Stimulated activated naive B cell treated with anti-CD40 and anti-IgM and Interleukin-4, amounts not matched to agents 10 μg/mL and 1 μg/mL and 100 μg/mL, for 72 hours (primary cell): Measurements from ENCODE around the gene ZNF497.
A peak's percentile ranks its signal among the peaks of the same experiment; 100 is the strongest.
"Not testable (repeated sequence)": the region's sequence is repeated elsewhere in the genome, so short reads cannot be mapped to it uniquely, and the experiment has no call there.

Experiments
- ATAC-seq, 2 donors: fragments of 150-1000 bp; cut with Tn5 transposase; replicated peaks; 2 replicates each; pipeline ENCODE4 v1.10.0; 2021; ENCODE audit warnings: moderate library complexity in 1 of 2
- DNase-seq: peaks from one replicate; pipeline ENCODE4 v3.0.0; 2021
- H3K27ac Mint-ChIP-seq: one replicate; pipeline ENCODE4 v1.8.0; 2022; ENCODE audit warnings: mild to moderate bottlenecking, mixed read lengths
- H3K27me3 Mint-ChIP-seq, 2 donors: one replicate each; pipeline ENCODE4 v1.8.0; 2022; ENCODE audit warnings: mixed read lengths in 2 of 2
- H3K36me3 Mint-ChIP-seq, 2 donors: one replicate each; pipeline ENCODE4 v1.8.0; 2022; ENCODE audit warnings: mixed read lengths in 2 of 2, mild to moderate bottlenecking in 1 of 2
- H3K4me1 Mint-ChIP-seq, 2 donors: one replicate each; pipeline ENCODE4 v1.8.0; 2022; ENCODE audit warnings: mixed read lengths in 2 of 2, mild to moderate bottlenecking in 1 of 2
- H3K4me3 Mint-ChIP-seq, 2 donors: one replicate each; pipeline ENCODE4 v1.8.0; 2022; ENCODE audit warnings: mild to moderate bottlenecking in 2 of 2, mixed read lengths in 2 of 2, moderate library complexity in 1 of 2
- H3K9me3 Mint-ChIP-seq, 2 donors: one replicate each; pipeline ENCODE4 v1.8.0; 2022; ENCODE audit warnings: mixed read lengths in 2 of 2, mild to moderate bottlenecking in 1 of 2

ZNF497 gene

DNA sequence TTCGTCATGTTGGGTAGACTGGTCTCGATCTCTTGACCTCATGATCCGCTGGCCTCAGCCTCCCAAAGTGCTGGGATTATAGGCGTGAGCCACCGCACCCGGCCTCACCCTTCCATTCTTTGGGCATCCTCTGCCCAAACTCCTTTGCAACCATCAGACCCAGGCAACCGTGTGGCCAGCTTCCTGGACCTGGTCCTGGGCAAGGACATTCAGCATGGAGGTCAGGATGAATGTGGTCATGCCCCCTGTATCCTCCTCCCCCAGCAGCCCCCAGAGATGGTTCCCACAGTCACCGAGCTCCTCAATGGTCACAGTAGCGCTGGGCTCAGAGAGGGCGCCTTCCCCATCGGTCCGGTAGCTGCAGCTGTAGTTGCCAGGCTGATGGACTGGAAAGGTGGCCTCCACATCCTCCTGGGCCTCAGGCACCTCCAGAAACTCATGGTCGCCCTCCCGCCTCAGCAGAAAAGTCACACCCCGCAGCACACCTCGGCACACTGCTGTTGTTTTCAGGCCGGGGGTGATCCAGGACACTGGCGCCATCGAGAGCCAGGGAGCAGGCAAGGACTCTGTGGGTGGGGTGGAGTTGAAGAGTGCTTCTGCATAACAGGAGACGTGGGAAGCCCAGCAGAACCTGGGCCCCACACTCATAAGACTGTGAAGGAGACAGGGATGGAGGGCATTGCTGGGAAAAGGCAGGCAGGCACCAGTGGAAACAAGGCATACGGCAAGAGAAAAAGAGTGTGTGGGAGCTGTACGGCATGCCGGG is 10.4 kb downstream of the ZNF497 start:
- H3K9me3 Mint-ChIP-seq, result no peaks in the 10 kb centered on the region
- peaks cover 16 to 45% of the 10 kb centered on the region in 2 donors for H3K4me1 Mint-ChIP-seq
- H3K27me3 Mint-ChIP-seq, result no peaks in the 10 kb centered on the region
- H3K4me3 Mint-ChIP-seq, result no peak overlapping the region
- DNase-seq (no peak), ATAC-seq (no peak)
- no peak overlapping the region for H3K27ac Mint-ChIP-seq
- peaks cover 35 to 39% of the 10 kb centered on the region in 2 donors for H3K36me3 Mint-ChIP-seq

DNA sequence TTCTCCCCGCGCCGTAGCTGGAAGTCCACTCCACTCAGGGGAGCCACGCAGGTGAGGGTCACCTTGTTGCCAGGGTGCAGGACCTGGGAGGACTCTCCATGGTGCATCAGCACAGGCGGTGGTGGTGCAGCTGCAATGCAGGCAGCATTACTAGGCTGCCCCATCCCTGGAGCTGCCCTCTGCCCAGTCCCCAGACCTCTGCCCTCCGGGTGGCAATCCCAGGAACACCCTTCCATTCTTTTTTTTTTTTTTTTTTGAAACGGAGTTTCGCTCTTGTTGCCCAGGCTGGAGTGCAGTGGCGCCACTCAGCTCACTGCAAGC is 11.0 kb downstream of the ZNF497 start:
- peaks cover 35 to 39% of the 10 kb centered on the region in 2 donors for H3K36me3 Mint-ChIP-seq
- no peaks in the 10 kb centered on the region for H3K9me3 Mint-ChIP-seq
- DNase-seq (no peak), ATAC-seq (no peak)
- H3K4me3 Mint-ChIP-seq, result no peak overlapping the region
- no peaks in the 10 kb centered on the region for H3K27me3 Mint-ChIP-seq
- H3K27ac Mint-ChIP-seq, result no peak overlapping the region
- peaks cover 17 to 44% of the 10 kb centered on the region in 2 donors for H3K4me1 Mint-ChIP-seq

DNA sequence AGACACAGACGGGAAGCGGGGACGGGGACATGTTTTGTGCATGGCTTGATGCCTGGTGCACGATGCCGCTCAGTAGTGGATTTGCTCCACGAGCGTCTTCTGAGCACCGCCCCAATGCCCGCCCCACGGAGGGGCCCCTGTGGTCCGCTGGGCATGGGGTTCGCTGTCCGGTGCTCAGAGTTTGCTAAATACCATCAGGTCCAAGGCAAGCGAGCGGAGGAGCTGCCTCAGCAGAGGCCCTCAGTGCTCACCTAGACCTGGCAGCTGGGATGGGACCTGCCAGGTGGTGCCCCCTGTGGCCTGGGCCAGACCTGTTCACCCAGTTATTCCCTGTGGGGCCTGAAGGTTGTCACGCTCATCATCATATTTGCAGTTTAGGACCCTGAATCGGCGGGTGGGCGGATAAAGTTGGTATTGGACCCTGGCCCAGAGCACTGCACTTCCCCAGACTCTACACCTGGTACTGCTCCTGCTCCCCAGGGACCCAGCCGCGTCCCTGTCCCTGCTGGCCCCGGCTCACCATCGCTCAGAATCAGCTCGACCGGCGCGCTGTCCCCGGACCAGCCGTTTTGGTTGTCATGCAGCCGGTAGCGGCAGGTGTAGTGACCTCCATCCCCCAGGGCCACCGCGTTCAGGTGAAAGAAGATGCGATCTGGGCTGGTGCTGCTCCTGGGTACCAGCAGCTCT is 11.5 kb downstream of the ZNF497 start:
- Mint-ChIP-seq H3K9me3 (no peaks in the 10 kb centered on the region), H3K4me1 (peaks cover 16 to 44% of the 10 kb centered on the region in 2 donors), H3K4me3 (peak overlapping the region in 1 of 2 donors; percentile 32), H3K36me3 (peaks cover 35 to 39% of the 10 kb centered on the region in 2 donors), H3K27ac (no peak overlapping the region), H3K27me3 (no peaks in the 10 kb centered on the region)
- ATAC-seq (no peak), DNase-seq (no peak)

DNA sequence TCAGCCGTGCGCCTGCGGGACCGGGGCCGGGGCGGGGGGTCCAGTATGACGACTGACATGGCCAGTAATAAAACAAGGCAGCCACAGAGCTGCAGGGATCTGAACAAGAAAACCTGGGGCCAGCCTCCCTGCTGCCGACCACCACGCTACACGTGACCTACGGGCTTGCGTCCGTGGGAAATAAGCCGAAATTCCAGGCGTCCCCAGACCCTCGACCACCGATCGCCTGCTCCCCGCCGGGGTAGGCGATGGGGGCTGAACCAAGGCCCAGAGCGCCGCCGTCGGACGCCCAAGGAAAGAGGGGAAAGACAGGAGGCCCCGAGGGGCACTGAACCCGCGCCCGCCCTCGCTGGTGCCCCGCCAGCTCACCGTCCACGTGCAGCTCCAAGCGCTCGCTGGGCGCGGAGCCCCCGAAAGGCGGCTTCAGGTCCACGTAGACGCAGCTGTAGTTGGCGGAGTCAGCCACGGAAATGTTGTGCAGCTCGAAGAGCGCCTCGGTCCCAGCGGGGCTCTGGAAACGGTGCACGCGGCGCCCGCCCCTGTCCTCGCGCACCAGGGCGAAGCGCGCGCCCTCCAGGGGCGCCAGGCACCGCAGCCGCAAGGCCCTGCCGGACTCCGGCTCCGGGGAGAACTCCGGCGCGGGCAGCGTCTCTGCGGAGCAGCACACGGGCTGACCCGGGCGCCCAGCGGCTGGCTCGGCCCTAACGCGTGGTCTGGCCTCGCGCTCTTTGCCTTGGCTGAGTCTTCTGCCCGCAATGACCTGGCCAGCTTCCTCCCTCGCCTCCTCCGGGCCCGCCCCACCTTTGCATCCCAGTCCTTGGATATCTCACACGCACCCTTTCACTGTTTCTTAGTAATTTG is 12.3 kb downstream of the ZNF497 start:
- Mint-ChIP-seq H3K27ac (no peak overlapping the region), H3K36me3 (peaks cover 37 to 43% of the 10 kb centered on the region in 2 donors), H3K4me3 (peak overlapping the region; percentile 61 to 73), H3K9me3 (no peaks in the 10 kb centered on the region), H3K27me3 (no peaks in the 10 kb centered on the region), H3K4me1 (peaks cover 20 to 48% of the 10 kb centered on the region in 2 donors)
- ATAC-seq (no peak), DNase-seq (no peak)

DNA sequence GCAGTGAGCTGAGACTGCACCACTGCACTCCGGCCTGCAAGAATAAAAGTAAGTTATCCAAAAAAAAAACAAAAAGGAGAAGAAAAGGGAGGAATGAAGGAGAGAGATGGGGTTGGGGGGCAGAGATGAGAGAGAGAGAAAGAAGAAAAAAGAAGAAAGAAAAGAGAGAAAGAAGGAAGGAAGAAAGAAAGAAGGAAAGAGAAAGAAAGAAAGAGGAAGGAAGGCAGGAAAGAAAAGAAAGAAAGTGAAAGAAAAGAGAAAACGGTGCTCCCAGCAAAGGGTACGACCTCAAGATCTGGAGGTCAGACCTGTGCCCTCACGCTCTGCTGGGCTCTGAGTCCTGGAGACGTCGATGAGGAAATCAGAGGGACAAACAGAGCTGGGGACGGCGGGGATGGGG is 13.0 kb downstream of the ZNF497 start:
- H3K9me3 Mint-ChIP-seq, result no peaks in the 10 kb centered on the region
- peak overlapping the region; percentile 61 to 73 for H3K4me3 Mint-ChIP-seq
- DNase-seq, result no peak
- H3K4me1 Mint-ChIP-seq, result peaks cover 20 to 48% of the 10 kb centered on the region in 2 donors
- ATAC-seq, result no peak
- H3K27me3 Mint-ChIP-seq, result no peaks in the 10 kb centered on the region
- H3K36me3 Mint-ChIP-seq, result peaks cover 37 to 42% of the 10 kb centered on the region in 2 donors
- peak overlapping the region; percentile 52 for H3K27ac Mint-ChIP-seq

DNA sequence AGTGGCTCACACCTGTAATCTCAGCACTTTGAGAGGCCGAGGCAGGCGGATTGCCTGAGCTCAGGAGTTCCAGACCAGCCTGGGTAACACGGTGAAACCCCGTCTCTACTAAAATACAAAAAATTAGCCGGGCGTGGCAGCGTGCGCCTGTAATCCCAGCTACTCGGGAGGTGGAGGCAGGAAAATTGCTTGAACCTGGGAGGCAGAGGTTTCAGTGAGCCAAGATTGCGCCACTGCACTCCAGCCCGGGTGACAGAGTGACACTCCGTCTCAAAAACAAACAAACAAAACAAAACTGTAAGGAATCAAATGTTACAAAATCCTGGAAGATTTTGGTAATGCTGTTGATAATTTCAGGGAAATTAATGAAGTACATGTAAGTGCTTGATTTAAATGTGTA is 14.5 kb downstream of the ZNF497 start:
- H3K9me3 Mint-ChIP-seq, H3K27me3 Mint-ChIP-seq, DNase-seq: not testable (repeated sequence)
- Mint-ChIP-seq H3K4me1 (peaks cover 20 to 48% of the 10 kb centered on the region in 2 donors), H3K4me3 (peak overlapping the region; percentile 91 to 99), H3K27ac (peak overlapping the region; percentile 96), H3K36me3 (peaks cover 33 to 35% of the 10 kb centered on the region in 2 donors)
- peak; percentile 5 to 10 for ATAC-seq

DNA sequence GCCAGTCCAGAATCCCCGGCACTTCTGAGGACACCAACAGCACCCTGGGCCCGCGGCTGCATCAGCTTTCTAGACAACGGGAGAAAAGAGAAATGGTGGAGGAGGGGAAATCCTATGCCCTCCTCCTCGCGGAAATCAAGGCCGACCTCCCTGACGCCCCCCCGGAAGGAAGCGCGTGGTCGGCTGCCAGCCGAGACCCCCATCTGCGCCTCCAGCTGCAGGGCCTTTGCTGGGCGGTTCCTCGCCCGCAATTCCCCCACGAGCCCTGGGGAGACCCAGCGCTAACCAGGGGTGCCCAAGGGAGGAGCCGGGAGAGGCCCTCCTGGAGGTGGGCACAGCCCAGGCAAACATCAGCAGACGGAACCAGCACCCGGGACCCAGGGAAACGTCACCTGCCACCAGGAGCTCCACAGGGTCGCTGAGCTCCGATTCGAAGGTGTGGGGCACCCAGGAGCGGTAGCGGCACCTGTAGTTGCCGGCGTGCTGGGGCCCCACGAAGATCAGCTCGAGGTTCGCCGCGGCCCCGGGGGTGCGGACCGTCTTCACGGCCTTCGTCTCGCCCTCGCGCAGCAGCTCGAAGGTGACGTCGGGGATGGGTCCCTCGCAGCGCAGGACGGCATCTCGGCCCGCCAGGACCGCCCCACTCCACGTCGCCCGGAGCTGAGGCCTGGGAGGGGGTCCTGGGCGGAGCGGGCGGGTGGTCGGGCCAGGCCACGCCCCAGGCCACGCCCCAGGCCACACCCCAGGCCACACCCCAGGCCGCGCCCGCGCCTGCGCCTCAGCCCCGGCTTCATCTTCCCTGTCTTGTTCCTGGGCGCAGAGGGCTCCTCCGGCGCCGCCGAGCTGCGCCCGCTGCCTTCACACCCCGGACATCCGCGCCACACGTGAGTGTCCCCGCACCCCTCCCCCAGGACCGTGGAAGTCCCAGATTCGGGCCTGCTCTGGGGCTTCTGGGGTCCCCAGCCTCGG is 15.3 kb downstream of the ZNF497 start:
- peak overlapping the region; percentile 96 for H3K27ac Mint-ChIP-seq
- ATAC-seq (peak; percentile 91 to 95), DNase-seq (peak; percentile 75)
- peak overlapping the region; percentile 91 to 99 for H3K4me3 Mint-ChIP-seq
- no peaks in the 10 kb centered on the region for H3K27me3 Mint-ChIP-seq
- H3K9me3 Mint-ChIP-seq, result no peaks in the 10 kb centered on the region
- peaks cover 19 to 43% of the 10 kb centered on the region in 2 donors for H3K4me1 Mint-ChIP-seq
- H3K36me3 Mint-ChIP-seq, result peaks cover 34 to 35% of the 10 kb centered on the region in 2 donors

DNA sequence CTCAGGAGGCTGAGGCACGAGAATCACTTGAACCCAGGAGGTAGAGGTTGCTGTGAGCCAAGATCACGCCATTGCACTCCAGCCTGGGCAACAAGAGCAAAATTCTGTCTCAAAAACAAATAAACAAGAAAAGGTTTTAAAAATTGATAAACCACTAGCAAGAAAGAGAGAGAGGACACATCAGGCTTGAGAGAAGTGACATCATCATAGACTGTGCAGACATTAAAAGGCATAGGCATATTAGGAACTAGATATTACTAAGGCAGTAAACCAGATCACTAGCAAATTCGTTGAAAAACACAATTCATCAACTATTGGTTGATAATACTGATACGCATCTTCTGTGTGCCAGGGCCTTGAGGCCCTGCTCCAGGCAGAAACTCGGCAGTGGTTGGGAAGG is 17.0 kb downstream of the ZNF497 start:
- peaks cover 30 to 35% of the 10 kb centered on the region in 2 donors for H3K36me3 Mint-ChIP-seq
- H3K27me3 Mint-ChIP-seq, result no peaks in the 10 kb centered on the region
- ATAC-seq (no peak), DNase-seq (no peak)
- peaks cover 20 to 28% of the 10 kb centered on the region in 2 donors for H3K4me1 Mint-ChIP-seq
- no peaks in the 10 kb centered on the region for H3K9me3 Mint-ChIP-seq
- H3K4me3 Mint-ChIP-seq, result peak overlapping the region; percentile 91 to 99
- H3K27ac Mint-ChIP-seq, result no peak overlapping the region

DNA sequence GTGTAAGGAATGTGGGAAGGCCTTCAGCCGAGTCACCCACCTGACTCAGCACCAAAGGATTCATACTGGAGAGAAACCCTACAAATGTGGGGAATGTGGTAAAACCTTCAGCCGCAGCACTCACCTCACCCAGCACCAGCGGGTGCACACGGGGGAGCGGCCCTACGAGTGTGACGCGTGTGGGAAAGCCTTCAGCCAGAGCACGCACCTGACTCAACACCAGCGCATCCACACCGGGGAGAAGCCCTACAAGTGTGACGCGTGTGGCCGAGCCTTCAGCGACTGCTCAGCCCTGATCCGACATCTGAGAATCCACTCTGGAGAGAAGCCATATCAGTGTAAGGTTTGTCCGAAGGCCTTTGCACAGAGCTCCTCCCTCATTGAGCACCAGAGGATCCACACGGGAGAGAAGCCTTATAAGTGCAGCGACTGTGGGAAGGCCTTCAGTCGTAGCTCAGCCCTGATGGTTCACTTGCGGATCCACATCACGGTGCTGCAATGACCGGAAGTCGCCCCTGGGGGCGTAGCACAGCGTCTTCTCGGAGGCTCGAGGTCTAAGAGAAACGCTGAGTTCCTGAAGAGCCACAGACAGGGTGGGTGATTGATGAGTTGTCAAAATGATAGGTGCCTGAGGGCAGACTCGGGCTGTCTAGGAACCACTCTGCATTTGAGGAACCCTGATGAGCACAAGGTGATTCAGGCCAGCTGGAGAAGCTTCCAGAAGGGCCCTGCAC is 23.6 kb downstream of the ZNF497 start:
- Mint-ChIP-seq H3K4me3 (no peak overlapping the region), H3K36me3 (peaks cover 53 to 74% of the 10 kb centered on the region in 2 donors), H3K27me3 (no peaks in the 10 kb centered on the region), H3K9me3 (peaks cover 0 to 3% of the 10 kb centered on the region in 2 donors), H3K4me1 (peaks cover 7 to 9% of the 10 kb centered on the region in 2 donors), H3K27ac (no peak overlapping the region)
- ATAC-seq (no peak), DNase-seq (no peak)

DNA sequence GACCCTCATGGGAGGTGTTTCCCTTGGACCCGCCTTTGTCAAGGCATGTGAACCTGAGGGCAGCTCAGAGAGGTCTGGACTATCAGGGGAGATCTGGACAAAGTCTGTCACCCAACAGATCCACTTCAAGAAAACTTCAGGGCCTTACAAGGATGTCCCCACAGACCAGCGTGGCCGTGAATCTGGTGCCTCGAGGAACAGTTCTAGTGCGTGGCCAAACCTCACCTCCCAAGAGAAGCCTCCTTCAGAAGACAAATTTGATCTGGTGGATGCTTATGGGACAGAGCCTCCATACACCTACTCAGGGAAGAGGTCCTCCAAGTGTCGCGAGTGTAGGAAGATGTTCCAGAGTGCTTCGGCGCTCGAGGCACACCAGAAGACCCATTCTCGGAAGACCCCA is 24.2 kb downstream of the ZNF497 start:
- Mint-ChIP-seq H3K9me3 (peaks cover 0 to 3% of the 10 kb centered on the region in 2 donors), H3K27ac (no peak overlapping the region), H3K36me3 (peaks cover 50 to 72% of the 10 kb centered on the region in 2 donors), H3K27me3 (no peaks in the 10 kb centered on the region), H3K4me3 (no peak overlapping the region), H3K4me1 (peaks cover 7 to 9% of the 10 kb centered on the region in 2 donors)
- ATAC-seq, result no peak
- DNase-seq, result no peak

DNA sequence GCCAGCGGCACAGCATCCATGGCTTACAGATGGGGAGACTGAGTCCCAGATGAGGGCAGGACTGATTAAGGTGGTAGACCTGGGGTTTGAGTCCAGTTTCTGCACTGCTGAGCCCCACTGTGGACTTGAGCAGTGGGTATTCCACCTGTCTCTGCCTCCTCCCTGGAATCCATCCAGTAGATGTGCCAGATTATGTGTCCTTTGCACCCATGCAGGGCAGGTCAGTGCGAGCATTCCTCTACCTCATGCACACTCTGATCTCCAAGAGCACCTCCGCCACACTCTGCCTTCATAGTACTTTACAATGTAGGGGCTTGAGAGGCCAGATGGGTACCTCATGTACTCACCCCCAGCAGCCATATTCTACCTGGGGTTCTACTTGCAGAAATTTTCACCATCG is 25.7 kb downstream of the ZNF497 start:
- Mint-ChIP-seq H3K4me3 (no peak overlapping the region), H3K36me3 (peaks cover 43 to 64% of the 10 kb centered on the region in 2 donors), H3K4me1 (peaks cover 5 to 9% of the 10 kb centered on the region in 2 donors), H3K9me3 (peaks cover 0 to 3% of the 10 kb centered on the region in 2 donors), H3K27me3 (no peaks in the 10 kb centered on the region), H3K27ac (no peak overlapping the region)
- ATAC-seq, result no peak
- no peak for DNase-seq

DNA sequence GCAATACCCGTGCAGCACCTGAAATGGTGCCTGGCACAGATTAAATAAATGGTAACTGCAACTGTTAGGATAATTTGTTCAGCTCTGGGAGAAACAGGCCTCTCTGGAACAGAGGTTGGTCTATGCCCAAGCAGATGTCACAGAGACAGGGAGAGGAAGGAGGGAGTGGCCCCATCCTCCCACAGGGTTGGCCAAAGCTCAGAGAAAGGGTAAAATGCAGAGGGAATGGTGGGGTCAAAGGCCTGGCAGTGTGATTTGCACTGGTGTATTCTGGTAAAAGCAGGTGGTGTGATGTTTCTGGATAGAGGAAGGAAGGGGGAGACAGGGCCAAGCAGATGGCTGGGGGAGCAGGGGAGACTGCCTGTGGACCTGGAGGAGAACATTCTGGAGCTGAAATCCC is 26.3 kb downstream of the ZNF497 start:
- H3K4me1 Mint-ChIP-seq, result peaks cover 4 to 9% of the 10 kb centered on the region in 2 donors
- peaks cover 40 to 59% of the 10 kb centered on the region in 2 donors for H3K36me3 Mint-ChIP-seq
- H3K27ac Mint-ChIP-seq, result no peak overlapping the region
- H3K27me3 Mint-ChIP-seq, result no peaks in the 10 kb centered on the region
- peaks cover 0 to 3% of the 10 kb centered on the region in 2 donors for H3K9me3 Mint-ChIP-seq
- no peak overlapping the region for H3K4me3 Mint-ChIP-seq
- DNase-seq (no peak), ATAC-seq (no peak)

DNA sequence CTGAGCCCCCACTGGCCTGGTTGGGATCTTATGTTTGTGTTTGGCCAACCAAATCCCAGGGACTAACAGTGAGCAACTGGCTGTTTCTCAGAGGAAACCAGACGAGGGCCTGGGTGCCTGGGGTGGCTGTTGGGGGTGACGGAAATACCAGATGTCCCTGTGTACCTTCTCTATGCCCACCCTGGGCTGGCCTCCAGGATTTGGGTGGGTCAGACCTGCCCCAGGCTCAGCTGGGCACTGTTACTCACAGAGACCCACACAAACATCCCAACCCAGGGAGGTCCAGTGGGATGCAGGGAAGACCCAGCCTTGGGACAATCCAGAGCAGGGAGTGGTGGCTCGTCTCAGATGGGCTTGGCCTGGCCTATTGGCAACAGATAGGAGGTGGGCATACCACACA is 26.9 kb downstream of the ZNF497 start:
- Mint-ChIP-seq H3K9me3 (peaks cover 0 to 3% of the 10 kb centered on the region in 2 donors), H3K36me3 (peaks cover 39 to 53% of the 10 kb centered on the region in 2 donors), H3K4me1 (peaks cover 3 to 9% of the 10 kb centered on the region in 2 donors), H3K27me3 (no peaks in the 10 kb centered on the region), H3K4me3 (no peak overlapping the region), H3K27ac (no peak overlapping the region)
- DNase-seq (no peak), ATAC-seq (no peak)
